ENCODE data around the gene COX20.

GRCh38 chr1:244864253-244865027, 29.0 kb downstream of the COX20 start, which contains the start of gene HNRNPU:
- TF ChIP-seq TAF1 (IDR thresholded peaks at IDR 0.05; ENCODE audit: borderline replicate concordance, insufficient read depth, low read length): peak; percentile 97
- peak; percentile 17 to 19; a peak in 1 of 4 replicates for TF ChIP-seq REST (IDR thresholded peaks at IDR 0.05; ENCODE audit: insufficient read depth in 1 of 2, low read depth in 2 of 2, low read length in 2 of 2)
- peak; percentile 94 for TF ChIP-seq POLR2AphosphoS5 (IDR thresholded peaks at IDR 0.05; ENCODE audit: low read depth, low read length)
- TF ChIP-seq SIN3A (IDR thresholded peaks at IDR 0.05; ENCODE audit: borderline replicate concordance, insufficient read depth, low read length): peak; percentile 50; the same call in 1 of the 2 replicates
